Activated B cell treated with CpG ODN at 0.5 μM for 24 hours (primary cell): Measurements from ENCODE around the gene EEF1A2. TPM values are rescaled to one million over a fixed set of nuclear protein-coding genes. Genes with fewer than 3 reads are reported as not detected.

Experiments used
- ATAC-seq: fragments of 200-7000 bp; cut with Tn5 transposase; one replicate; pipeline ENCODE4 v1.10.0; 2021; ENCODE audit warnings: low read depth, mild to moderate bottlenecking, moderate library complexity
- CTCF ChIA-PET: fragments of 350-600 bp; sonication (Branson Sonifier 250); formaldehyde crosslinking; loops from one replicate; lab custom pipeline; 2021; ENCODE audit warnings: antibody characterized with exemption; lab: Charles Lee
- POLR2A ChIA-PET: fragments of 350-600 bp; sonication (Branson Sonifier 250); formaldehyde crosslinking; loops from one replicate; lab custom pipeline; 2021; ENCODE audit warnings: antibody characterized with exemption; lab: Charles Lee
- DNase-seq: peaks from one replicate; pipeline ENCODE4 v3.0.0; 2022
- H3K27ac Mint-ChIP-seq: one replicate; pipeline ENCODE4 v1.8.0; 2020; ENCODE audit warnings: mixed read lengths
- H3K27me3 Mint-ChIP-seq: one replicate; pipeline ENCODE4 v1.8.0; 2021; ENCODE audit warnings: mixed read lengths
- H3K36me3 Mint-ChIP-seq: one replicate; pipeline ENCODE4 v1.8.0; 2021; ENCODE audit warnings: low read depth, mixed read lengths
- H3K4me1 Mint-ChIP-seq: one replicate; pipeline ENCODE4 v1.8.0; 2021; ENCODE audit warnings: mixed read lengths
- H3K4me3 Mint-ChIP-seq: one replicate; pipeline ENCODE4 v1.8.0; 2020; ENCODE audit warnings: mild to moderate bottlenecking, mixed read lengths
- H3K9me3 Mint-ChIP-seq: one replicate; pipeline ENCODE4 v1.8.0; 2020; ENCODE audit warnings: mixed read lengths
- intact Hi-C: fragments of 100-400 bp; cut with micrococcal nuclease; formaldehyde crosslinking; loops from one replicate; pipeline ENCODE4 v1.15.1; 2024
- total RNA-seq: library from RNA; stranded (reverse); gene quantifications from 2 replicates; pipeline ENCODE4 v1.2.3, GENCODE V29; 2022
- TF ChIP-seq, protein P1 (sequence below): fragments of 200-600 bp; IDR thresholded peaks from one replicate; pipeline ENCODE4 v1.8.0; 2022; ENCODE audit warnings: antibody characterized with exemption, mild to moderate bottlenecking

EEF1A2 gene
- total RNA-seq, 1 donor from 2014 or later: 1.6 TPM

DNA sequence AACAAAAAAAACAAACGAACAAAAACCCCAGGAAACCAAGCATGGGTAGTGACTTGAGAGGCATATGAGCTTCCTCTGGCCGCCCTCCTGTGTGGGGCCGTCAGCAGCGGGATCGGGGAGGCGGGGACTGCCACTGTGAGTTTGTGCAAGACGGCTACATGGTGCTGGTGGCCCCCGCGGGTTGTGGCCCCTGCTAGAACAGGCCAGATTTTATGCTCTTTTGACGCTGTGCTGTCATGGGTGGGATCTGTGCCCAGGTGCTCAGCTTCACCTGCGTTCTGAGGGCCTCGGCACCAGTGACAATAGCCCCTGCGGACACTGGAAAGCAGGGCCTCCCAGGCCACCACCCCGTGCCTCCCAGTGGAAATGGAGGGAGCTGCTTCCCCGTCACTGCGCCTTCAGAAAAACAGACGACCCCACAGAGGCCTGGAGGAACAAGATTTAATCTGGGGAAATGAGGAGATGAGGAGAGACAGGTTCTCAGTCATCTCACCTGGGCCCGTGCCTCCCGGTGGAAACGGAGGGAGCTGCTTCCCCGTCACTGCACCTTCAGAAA lies 21.7 kb downstream of the EEF1A2 start:
- TF ChIP-seq, protein P1, sequence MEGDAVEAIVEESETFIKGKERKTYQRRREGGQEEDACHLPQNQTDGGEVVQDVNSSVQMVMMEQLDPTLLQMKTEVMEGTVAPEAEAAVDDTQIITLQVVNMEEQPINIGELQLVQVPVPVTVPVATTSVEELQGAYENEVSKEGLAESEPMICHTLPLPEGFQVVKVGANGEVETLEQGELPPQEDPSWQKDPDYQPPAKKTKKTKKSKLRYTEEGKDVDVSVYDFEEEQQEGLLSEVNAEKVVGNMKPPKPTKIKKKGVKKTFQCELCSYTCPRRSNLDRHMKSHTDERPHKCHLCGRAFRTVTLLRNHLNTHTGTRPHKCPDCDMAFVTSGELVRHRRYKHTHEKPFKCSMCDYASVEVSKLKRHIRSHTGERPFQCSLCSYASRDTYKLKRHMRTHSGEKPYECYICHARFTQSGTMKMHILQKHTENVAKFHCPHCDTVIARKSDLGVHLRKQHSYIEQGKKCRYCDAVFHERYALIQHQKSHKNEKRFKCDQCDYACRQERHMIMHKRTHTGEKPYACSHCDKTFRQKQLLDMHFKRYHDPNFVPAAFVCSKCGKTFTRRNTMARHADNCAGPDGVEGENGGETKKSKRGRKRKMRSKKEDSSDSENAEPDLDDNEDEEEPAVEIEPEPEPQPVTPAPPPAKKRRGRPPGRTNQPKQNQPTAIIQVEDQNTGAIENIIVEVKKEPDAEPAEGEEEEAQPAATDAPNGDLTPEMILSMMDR: no peak
- Mint-ChIP-seq H3K27ac (no peak overlapping the region), H3K9me3 (no peaks in the 10 kb centered on the region), H3K27me3 (peaks cover 35% of the 10 kb centered on the region), H3K36me3 (no peaks in the 10 kb centered on the region), H3K4me1 (peaks cover 11% of the 10 kb centered on the region), H3K4me3 (no peak overlapping the region)
- ChIA-PET POLR2A (no interaction called here), CTCF (no interaction called here)
- intact Hi-C loops: no loop called here
- no peak for DNase-seq
- no peak for ATAC-seq

DNA sequence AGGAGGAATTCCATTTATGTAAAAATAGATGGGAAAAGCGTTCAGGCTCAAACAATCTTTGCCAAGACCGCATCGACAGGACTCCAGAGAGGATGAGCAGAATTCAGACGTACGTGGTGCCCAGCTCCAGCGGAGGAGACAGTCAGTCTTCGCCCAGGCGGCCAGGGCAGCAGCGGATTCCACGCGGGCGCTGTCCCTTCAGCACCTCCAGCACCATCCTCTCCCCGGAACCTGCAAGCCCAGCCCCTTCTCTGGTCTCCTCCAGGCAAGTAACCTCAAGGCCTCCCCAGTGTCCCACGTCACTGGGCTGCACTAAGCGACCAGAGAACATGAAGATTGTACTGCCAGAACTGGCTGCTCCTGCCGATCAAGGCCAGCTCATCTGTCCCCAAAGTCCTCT lies 23.7 kb downstream of the EEF1A2 start:
- POLR2A ChIA-PET: no interaction called here
- Mint-ChIP-seq H3K36me3 (no peaks in the 10 kb centered on the region), H3K27me3 (peaks cover 39% of the 10 kb centered on the region), H3K27ac (no peak overlapping the region), H3K9me3 (no peaks in the 10 kb centered on the region), H3K4me1 (peaks cover 11% of the 10 kb centered on the region), H3K4me3 (no peak overlapping the region)
- TF ChIP-seq, protein P1: no peak
- intact Hi-C loops: no loop called here
- no peak for DNase-seq
- CTCF ChIA-PET: no interaction called here
- ATAC-seq: no peak

DNA sequence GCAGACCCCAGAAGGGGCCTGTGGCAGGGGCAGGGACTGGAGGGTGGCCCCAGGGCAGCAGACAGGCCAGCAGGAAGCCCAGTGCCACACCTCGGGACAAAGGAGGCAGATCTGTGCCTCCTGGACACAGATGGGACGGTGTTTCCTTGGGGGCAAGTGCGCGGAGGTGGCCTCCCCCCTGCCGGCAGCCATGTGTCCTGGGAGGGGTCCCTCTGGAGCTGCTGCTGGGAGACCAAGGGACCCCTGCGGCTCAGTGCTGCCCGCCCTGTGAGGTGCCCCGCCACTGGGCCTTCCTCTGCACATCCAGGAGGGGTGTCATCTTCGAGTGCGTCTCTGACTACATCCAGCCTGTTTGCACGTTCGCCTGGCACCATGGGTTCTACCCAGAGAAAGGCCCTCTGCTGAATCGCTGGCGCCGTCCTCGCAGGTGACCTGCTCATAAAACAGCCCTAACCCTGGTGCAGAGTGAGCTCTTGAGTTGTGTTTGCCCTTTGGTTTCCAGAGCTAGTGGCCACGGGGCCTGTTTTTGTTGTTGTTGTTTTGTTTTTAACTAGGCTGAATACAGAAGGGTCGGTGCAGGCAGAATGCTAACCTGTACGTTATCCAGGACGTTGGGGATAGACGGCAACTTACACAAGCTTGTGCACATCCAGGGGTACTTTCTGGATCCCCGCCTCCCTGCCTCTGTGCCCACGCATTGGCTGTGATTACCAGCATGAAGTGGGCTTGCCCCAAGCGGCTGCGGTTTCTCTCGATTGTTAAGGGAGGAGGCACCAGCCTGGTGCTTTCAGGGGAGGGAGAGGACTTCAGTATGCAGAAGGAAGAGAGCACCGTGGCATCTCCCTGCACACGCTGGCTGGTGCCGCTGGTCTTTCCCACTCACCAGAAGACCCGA lies 25.1 kb downstream of the EEF1A2 start:
- Mint-ChIP-seq H3K36me3 (no peaks in the 10 kb centered on the region), H3K27ac (no peak overlapping the region), H3K4me3 (peak overlapping the region; percentile 28), H3K27me3 (peaks cover 39% of the 10 kb centered on the region), H3K9me3 (no peaks in the 10 kb centered on the region), H3K4me1 (peaks cover 11% of the 10 kb centered on the region)
- ATAC-seq: peak; percentile 47
- intact Hi-C loops: no loop called here
- TF ChIP-seq, protein P1: no peak
- CTCF ChIA-PET: no interaction called here
- no peak for DNase-seq
- POLR2A ChIA-PET: no interaction called here

DNA sequence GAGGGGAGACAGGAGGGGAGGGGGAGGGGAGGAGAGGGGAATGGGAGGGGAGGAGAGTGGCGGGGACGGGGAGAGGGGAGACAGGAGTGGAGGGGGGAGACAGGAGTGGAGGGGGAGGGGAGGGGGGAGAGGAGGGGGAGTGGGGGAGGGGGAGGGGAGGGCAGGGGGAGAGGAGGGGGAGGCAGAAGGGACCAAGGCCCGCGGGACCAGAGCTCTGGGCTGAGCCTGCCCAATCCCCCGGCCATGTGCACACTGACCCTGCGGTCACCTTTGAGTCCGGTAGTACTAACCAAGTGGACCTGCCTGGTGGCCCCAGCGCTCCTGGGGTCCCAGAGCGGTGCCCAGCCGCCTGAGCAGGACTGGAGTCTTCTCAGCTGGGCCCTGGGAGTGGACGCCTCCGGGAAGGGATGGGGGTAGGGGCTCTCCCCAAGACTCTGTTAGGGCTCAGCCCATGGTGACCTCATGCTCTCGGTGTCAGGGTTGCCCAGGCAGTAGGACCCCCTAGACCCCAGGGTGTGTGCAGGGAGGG lies 26.0 kb downstream of the EEF1A2 start:
- intact Hi-C loops: no loop called here
- DNase-seq (no peak), ATAC-seq (no peak)
- Mint-ChIP-seq H3K4me1 (peaks cover 11% of the 10 kb centered on the region), H3K4me3 (no peak overlapping the region), H3K27me3 (peaks cover 33% of the 10 kb centered on the region), H3K9me3 (no peaks in the 10 kb centered on the region), H3K36me3 (no peaks in the 10 kb centered on the region), H3K27ac (no peak overlapping the region)
- TF ChIP-seq, protein P1: no peak
- CTCF ChIA-PET: no interaction called here
- POLR2A ChIA-PET: no interaction called here
